Endothelial cell of umbilical vein (primary cell): ENCODE measurements around the gene MRPL27. TPM values are rescaled to one million over a fixed set of nuclear protein-coding genes. Genes with fewer than 3 reads are reported as not detected.

Experiments
- BruUV-seq: library from RNA; stranded (reverse); fragments of 400-500 nt; replicated peaks from 2 replicates; lab custom pipeline; 2021; lab: Mats Ljungman, UMichigan
- CTCF ChIA-PET: fragments of 300-600, 350-600 bp; sonication (Branson Sonifier 250); formaldehyde crosslinking; loops from one replicate; lab custom pipeline; 2021; ENCODE audit warnings: antibody characterized with exemption, inconsistent platforms; lab: Charles Lee
- POLR2A ChIA-PET: fragments of 300-600, 350-600 bp; sonication (Branson Sonifier 250); formaldehyde crosslinking; loops from one replicate; lab custom pipeline; 2021; ENCODE audit warnings: antibody characterized with exemption, inconsistent platforms; lab: Charles Lee
- DNase-seq: peaks from one replicate; pipeline ENCODE4 v3.0.0-alpha.2; 2011; ENCODE audit warnings: low read depth, low spot score
- FAIRE-seq: peaks from 2 replicates; lab custom pipeline; 2011; peaks lifted over from hg19 to GRCh38; lab: Jason Lieb, UNC
- H2AFZ ChIP-seq: 2 replicates; pipeline ENCODE4 v1.6.0; 2012; ENCODE audit warnings: low read depth, low read length, control low read depth, inconsistent platforms
- H3K27ac ChIP-seq: 2 replicates; pipeline ENCODE4 v1.5.1; 2011; ENCODE audit warnings: low read depth, mild to moderate bottlenecking, control low read depth, low read length, moderate library complexity; ENCODE audit not compliant: insufficient read depth
- H3K27me3 ChIP-seq, 2 experiments: 2 replicates each; pipeline versions ENCODE4 v1.6.0 to v1.6.1; 2011; ENCODE audit warnings: low read length in 2 of 2, mixed read lengths in 1 of 2; ENCODE audit not compliant: control insufficient read depth in 2 of 2, insufficient read depth in 2 of 2
- H3K36me3 ChIP-seq, 2 experiments: 2 replicates in 1 of 2; 3 replicates in 1 of 2; pipeline ENCODE4 v1.5.1; 2011; ENCODE audit warnings: low read length in 2 of 2, mild to moderate bottlenecking in 1 of 2, moderate library complexity in 1 of 2; ENCODE audit not compliant: control insufficient read depth in 2 of 2, insufficient read depth in 2 of 2; ENCODE audit errors: extremely low read depth in 1 of 2
- H3K4me1 ChIP-seq: 3 replicates; pipeline ENCODE4 v1.5.1; 2011; ENCODE audit warnings: mild to moderate bottlenecking, low read length; ENCODE audit not compliant: control insufficient read depth, insufficient read depth; ENCODE audit errors: extremely low read depth
- H3K4me2 ChIP-seq: 2 replicates; pipeline ENCODE4 v1.6.1; 2011; ENCODE audit warnings: low read length, control low read depth, mixed read lengths; ENCODE audit not compliant: insufficient read depth
- H3K4me3 ChIP-seq, 3 experiments: fragments of 200-600 bp in 1 of 3; sonication (generic), shearing (Covaris generic) in 1 of 3; replicated peaks in 1 of 3; 2 replicates each; pipeline ENCODE4 v1.5.1; 2011 to 2016; ENCODE audit warnings: control low read depth in 3 of 3, low read length in 3 of 3, mild to moderate bottlenecking in 2 of 3, inconsistent platforms in 1 of 3, low read depth in 1 of 3, moderate library complexity in 1 of 3; ENCODE audit not compliant: insufficient read depth in 1 of 3
- H3K79me2 ChIP-seq: 2 replicates; pipeline ENCODE4 v1.6.0; 2012; ENCODE audit warnings: low read length, inconsistent platforms; ENCODE audit not compliant: control insufficient read depth, insufficient read depth
- H3K9ac ChIP-seq: replicated peaks from 2 replicates; pipeline ENCODE3; 2011; ENCODE audit warnings: low read length, control low read depth; ENCODE audit not compliant: insufficient read depth; ENCODE audit errors: extremely low read depth
- H3K9me1 ChIP-seq: replicated peaks from 3 replicates; pipeline ENCODE4 v1.6.0; 2011; ENCODE audit warnings: mild to moderate bottlenecking, low read length; ENCODE audit not compliant: control insufficient read depth, insufficient read depth; ENCODE audit errors: extremely low read depth
- H3K9me3 ChIP-seq: replicated peaks from 2 replicates; pipeline ENCODE4 v1.5.1; 2012; ENCODE audit warnings: low read length, inconsistent platforms; ENCODE audit not compliant: control insufficient read depth, insufficient read depth
- H4K20me1 ChIP-seq: replicated peaks from 2 replicates; pipeline ENCODE3; 2011; ENCODE audit warnings: mild to moderate bottlenecking, low read length; ENCODE audit not compliant: control insufficient read depth, insufficient read depth; ENCODE audit errors: extremely low read depth
- CTCF ChIP-seq, 2 donors: IDR thresholded peaks; 1 replicate in 1 of 2; 2 replicates in 1 of 2; pipeline ENCODE4 v1.5.1; 2011; ENCODE audit warnings: low read length in 2 of 2, mild to moderate bottlenecking in 2 of 2, moderate library complexity in 2 of 2, control low read depth in 1 of 2, inconsistent platforms in 1 of 2, low read depth in 1 of 2; ENCODE audit not compliant: insufficient read depth in 1 of 2; ENCODE audit errors: extremely low read depth in 1 of 2
- EZH2 ChIP-seq: IDR thresholded peaks from 2 replicates; pipeline ENCODE4 v1.6.1; 2012; ENCODE audit warnings: borderline replicate concordance, low read depth, mild to moderate bottlenecking, moderate library complexity, low read length, inconsistent platforms; ENCODE audit not compliant: severe bottlenecking
- FOS ChIP-seq: IDR thresholded peaks from 2 replicates; pipeline ENCODE4 v1.6.1; 2011; ENCODE audit warnings: mild to moderate bottlenecking, low read length, moderate library complexity, borderline replicate concordance; ENCODE audit not compliant: insufficient read depth
- GATA2 ChIP-seq: IDR thresholded peaks from 2 replicates; pipeline ENCODE4 v1.7.0; 2011; ENCODE audit warnings: low read depth, mild to moderate bottlenecking, moderate library complexity, mixed read lengths, low read length; ENCODE audit not compliant: insufficient read length, insufficient read depth
- JUN ChIP-seq: IDR thresholded peaks from 2 replicates; pipeline ENCODE4 v1.6.1; 2011; ENCODE audit warnings: borderline replicate concordance, low read depth; ENCODE audit not compliant: insufficient read length, insufficient read depth
- MAX ChIP-seq: IDR thresholded peaks from 2 replicates; pipeline ENCODE4 v1.6.1; 2011; ENCODE audit not compliant: insufficient read depth, insufficient read length
- MYC ChIP-seq: IDR thresholded peaks from one replicate; pipeline ENCODE4 v1.6.1; 2011; ENCODE audit warnings: mild to moderate bottlenecking, low read depth, low read length
- POLR2A ChIP-seq: IDR thresholded peaks from 2 replicates; pipeline ENCODE4 v1.6.1; 2012; ENCODE audit warnings: low read depth, mild to moderate bottlenecking, control low read depth, low read length
- POLR2AphosphoS5 ChIP-seq: IDR thresholded peaks from 2 replicates; pipeline ENCODE4 v1.6.1; 2012; ENCODE audit warnings: low read depth, mild to moderate bottlenecking, control low read depth, low read length, moderate library complexity; ENCODE audit not compliant: insufficient read depth
- dilution Hi-C: fragments of 300-500 bp; cut with MboI; formaldehyde crosslinking; loops from one replicate; pipeline ENCODE4 v1.15.0; 2019; ENCODE audit warnings: low sequenced_read_pairs; ENCODE audit not compliant: extremely low pct_ligation_motif_present
- intact Hi-C: fragments of 100-400 bp; cut with micrococcal nuclease; formaldehyde crosslinking; loops from one replicate; pipeline ENCODE4 v1.10.0; 2022
- polyA plus RNA-seq, 4 experiments: library from polyadenylated mRNA; depleted of rRNA in 3 of 4; stranded (reverse) in 3 of 4; unstranded in 1 of 4; fragments of >200 nt; gene quantifications; 2 replicates each; pipeline versions ENCODE4 v1.2.1 to v1.2.3, GENCODE V29; 2011 to 2012; ENCODE audit warnings: missing spikeins in 1 of 4
- total RNA-seq: library from RNA; stranded (reverse); gene quantifications from 2 replicates; pipeline ENCODE4 v1.2.3, GENCODE V29; 2021

MRPL27 gene
- total and polyA plus RNA-seq, 2 donors (not counting 3 experiments of a cell fraction or from before 2014, with no cell fraction given), result 76.2 to 158 TPM

GRCh38 chr17:50392621-50393020 lies 19.6 kb upstream of the MRPL27 start:
- dilution Hi-C loops, result no loop called here
- FAIRE-seq, result no peak
- H3K27me3 ChIP-seq, result no peaks in the 10 kb centered on the region
- no TSS peak for BruUV-seq
- intact Hi-C loops, result no loop called here
- no peak overlapping the region for H3K4me3 ChIP-seq
- H4K20me1 ChIP-seq, result peaks cover 6% of the 10 kb centered on the region
- no peaks in the 10 kb centered on the region for H3K9me1 ChIP-seq
- H3K79me2 ChIP-seq, result peaks cover 66% of the 10 kb centered on the region
- H3K4me2 ChIP-seq, result no peak overlapping the region
- peaks cover 18% of the 10 kb centered on the region for H3K4me1 ChIP-seq
- H2AFZ ChIP-seq, result no peak overlapping the region
- DNase-seq, result no peak
- no peak overlapping the region for H3K27ac ChIP-seq
- POLR2A ChIA-PET, result no interaction called here
- peaks cover 50 to 63% of the 10 kb centered on the region in 2 experiments for H3K36me3 ChIP-seq
- H3K9ac ChIP-seq, result no peak overlapping the region
- no peaks in the 10 kb centered on the region for H3K9me3 ChIP-seq
- CTCF ChIA-PET, result interaction anchor here (1.1 kb wide), 1 partner anchor 86 kb away, joined by 3 read pairs; the partner anchor contains the start of gene RSAD1
- TF ChIP-seq POLR2AphosphoS5 (no peak), EZH2 (no peak), GATA2 (no peak), JUN (no peak), POLR2A (no peak), MAX (no peak), FOS (no peak), MYC (no peak), CTCF (IDR thresholded peaks at IDR 0.05; ENCODE audit: extremely low read depth in 1 of 2, insufficient read depth in 1 of 2, low read depth in 1 of 2, low read length in 2 of 2) (no peak)
